VCaP (cell line): ENCODE results near the gene PERM1.

Experiments
- H3K27ac ChIP-seq: fragments of 450-650 bp; 2 replicates; pipeline ENCODE4 v1.5.1; 2017
- CTCF ChIP-seq: fragments of 450-650 bp; conservative IDR thresholded peaks from 2 replicates; pipeline ENCODE4 v1.5.1; 2017; ENCODE audit warnings: mild to moderate bottlenecking, moderate library complexity

PERM1 gene

GRCh38 chr1:985126-985525, 3.2 kb upstream of the PERM1 start:
- no peak for TF ChIP-seq CTCF
- H3K27ac ChIP-seq = no peak overlapping the region

GRCh38 chr1:984476-984814, 2.6 kb upstream of the PERM1 start:
- TF ChIP-seq CTCF = no peak; the same call in none of the 2 replicates
- no peak overlapping the region for H3K27ac ChIP-seq

GRCh38 chr1:983798-984475, 2.0 kb upstream of the PERM1 start:
- TF ChIP-seq CTCF = peak; percentile 98
- H3K27ac ChIP-seq = no peak overlapping the region

- H3K27ac ChIP-seq = no peak overlapping the region
- no peak for TF ChIP-seq CTCF
Observed at GRCh38 chr1:982765-983436, 1.0 kb upstream of the PERM1 start.

- no peak overlapping the region for H3K27ac ChIP-seq
- TF ChIP-seq CTCF = no peak
Observed at GRCh38 chr1:981491-981954, 370 bp downstream of the PERM1 start.

GRCh38 chr1:980602-981395, 1.1 kb downstream of the PERM1 start:
- TF ChIP-seq CTCF = no peak
- H3K27ac ChIP-seq = no peak overlapping the region

- no peak overlapping the region for H3K27ac ChIP-seq
- no peak for TF ChIP-seq CTCF
Observed at GRCh38 chr1:980137-980571, 1.7 kb downstream of the PERM1 start.
